ENCODE data around the gene TCL1A.

DNA sequence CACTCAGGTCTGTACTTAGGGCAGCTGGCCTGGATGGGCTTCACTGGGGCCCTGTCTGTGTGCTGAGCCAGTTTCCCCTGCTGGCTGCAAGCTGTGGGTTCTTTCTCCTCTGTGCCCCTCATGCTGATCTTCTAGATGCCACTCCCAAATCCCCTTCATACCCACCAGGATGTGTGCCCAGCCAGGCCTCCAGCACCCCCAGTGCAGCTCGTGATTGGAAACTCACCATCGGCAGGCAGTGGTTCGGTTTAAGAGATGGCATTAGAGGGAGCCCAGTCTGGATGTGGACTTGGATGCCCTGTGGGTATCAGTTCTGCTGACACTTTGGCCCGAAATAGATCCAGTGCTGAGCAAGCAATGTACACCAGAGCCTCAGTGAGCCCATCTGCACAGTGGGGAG, 21.8 kb downstream of the TCL1A start:
- TF ChIP-seq CTCF (IDR thresholded peaks at IDR 0.05), result no peak
- TF ChIP-seq POLR2A (IDR thresholded peaks at IDR 0.05), result no peak

All from adrenal gland (tissue), 5 donors.